LNCAP (cell line): ENCODE results near the gene DEFB119.

Experiments used
- CTCF ChIP-seq: fragments of 450-650 bp; IDR thresholded peaks from 2 replicates; pipeline ENCODE4 v1.5.1; 2017; ENCODE audit warnings: mild to moderate bottlenecking

DEFB119 gene

GRCh38 chr20:31390490-31390889, at the start of gene DEFB119:
Gene DEFB119 (minus strand): TSS chr20:31390590. CDS start chr20:31390483, 107 bp downstream.
- no peak for TF ChIP-seq CTCF

GRCh38 chr20:31430568-31431115, 40.3 kb upstream of the DEFB119 start:
- no peak for TF ChIP-seq CTCF

- no peak for TF ChIP-seq CTCF
Observed at GRCh38 chr20:31425797-31426196, 35.4 kb upstream of the DEFB119 start.

GRCh38 chr20:31418307-31418706, 27.9 kb upstream of the DEFB119 start:
- TF ChIP-seq CTCF, result no peak

- TF ChIP-seq CTCF, result no peak
Observed at GRCh38 chr20:31415653-31416052, 25.3 kb upstream of the DEFB119 start.

GRCh38 chr20:31414381-31414780, 24.0 kb upstream of the DEFB119 start:
- TF ChIP-seq CTCF, result no peak

GRCh38 chr20:31410011-31410410, 19.6 kb upstream of the DEFB119 start:
- no peak for TF ChIP-seq CTCF

- TF ChIP-seq CTCF, result no peak
Observed at GRCh38 chr20:31406115-31406514, 15.7 kb upstream of the DEFB119 start, which contains the start of gene DEFB121. Gene DEFB121 (minus strand): TSS chr20:31406215. CDS start chr20:31406152, 63 bp downstream.
